NCI-H1092 treated with DMSO at 0.1 percent for 48 hours (cell line): ENCODE data around the gene SLC25A33.
"Not testable (repeated sequence)": the region's sequence is repeated elsewhere in the genome, so short reads cannot be mapped to it uniquely, and the experiment has no call there.

Experiments
- DNase-seq: peaks from one replicate; lab custom pipeline; 2025; lab: John Stamatoyannopoulos, UW

Gene SLC25A33

GRCh38 chr1:9625030-9625429 lies 85.8 kb downstream of the SLC25A33 start:
- not testable (repeated sequence) for DNase-seq

- DNase-seq = no peak
Observed at GRCh38 chr1:9626201-9626608, 86.9 kb downstream of the SLC25A33 start.

GRCh38 chr1:9628541-9629444 lies 89.5 kb downstream of the SLC25A33 start:
- DNase-seq = no peak

GRCh38 chr1:9629445-9630201 lies 90.4 kb downstream of the SLC25A33 start:
- no peak for DNase-seq

- no peak for DNase-seq
Observed at GRCh38 chr1:9630331-9631111, 91.3 kb downstream of the SLC25A33 start.

GRCh38 chr1:9631613-9632012 lies 92.3 kb downstream of the SLC25A33 start:
- DNase-seq = no peak

GRCh38 chr1:9633493-9633892 lies 94.2 kb downstream of the SLC25A33 start:
- no peak for DNase-seq

GRCh38 chr1:9634582-9634981 lies 95.3 kb downstream of the SLC25A33 start:
- no peak for DNase-seq
